Measurements from ENCODE around the gene SIRPG. TPM values are rescaled to one million over a fixed set of nuclear protein-coding genes. Genes with fewer than 3 reads are reported as not detected.

Gene SIRPG
- total and polyA plus RNA-seq, 2 of the 8 experiments (the other 6 are each of a cell fraction or from before 2014, with no cell fraction given), result 0.08 TPM; not detected in 1

DNA sequence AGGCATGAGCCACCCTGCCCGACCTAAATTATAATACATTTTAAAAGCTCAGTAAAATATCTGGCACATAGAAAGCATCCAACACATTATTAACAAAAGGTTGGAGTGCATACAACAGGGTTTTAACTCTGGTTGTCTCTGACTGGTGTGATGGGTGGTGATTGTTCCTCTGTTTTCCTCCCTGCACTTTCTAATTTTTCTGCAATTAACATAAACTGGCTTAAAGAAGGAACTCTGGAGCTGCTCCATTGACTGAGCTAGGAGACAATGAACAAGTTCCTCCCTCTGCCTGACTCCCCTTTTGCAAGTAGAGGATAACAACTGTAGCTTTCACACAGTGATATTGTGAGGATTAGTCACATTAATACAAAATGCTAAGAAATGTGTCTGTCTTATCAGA, 48.5 kb upstream of the SIRPG start:
- no peak overlapping the region for H3K9ac ChIP-seq (replicated peaks in 1 of 4; ENCODE audit: extremely low read depth in 1 of 4, low read depth in 3 of 4, low read length in 3 of 4)
- peak overlapping the region; percentile 18; the same call in 1 of the 2 replicates for H2BK15ac ChIP-seq (ENCODE audit: low read length)
- TF ChIP-seq POLR2AphosphoS5 (IDR thresholded peaks at IDR 0.05; ENCODE audit: low read depth, low read length), result no peak
- no peak for TF ChIP-seq RXRA (IDR thresholded peaks at IDR 0.05; ENCODE audit: insufficient read depth, low read depth, low read length)
- TF ChIP-seq POLR2A (IDR thresholded peaks at IDR 0.05; ENCODE audit: control extremely low read depth in 1 of 2, low read depth in 2 of 2, low read length in 2 of 2), result no peak
- TF ChIP-seq HDAC2 (IDR thresholded peaks at IDR 0.05; ENCODE audit: borderline replicate concordance in 1 of 2, low read depth in 2 of 2, low read length in 2 of 2), result no peak
- no peak for TF ChIP-seq TAF1 (IDR thresholded peaks at IDR 0.05; ENCODE audit: low read depth, low read length)
- TF ChIP-seq, protein P1, sequence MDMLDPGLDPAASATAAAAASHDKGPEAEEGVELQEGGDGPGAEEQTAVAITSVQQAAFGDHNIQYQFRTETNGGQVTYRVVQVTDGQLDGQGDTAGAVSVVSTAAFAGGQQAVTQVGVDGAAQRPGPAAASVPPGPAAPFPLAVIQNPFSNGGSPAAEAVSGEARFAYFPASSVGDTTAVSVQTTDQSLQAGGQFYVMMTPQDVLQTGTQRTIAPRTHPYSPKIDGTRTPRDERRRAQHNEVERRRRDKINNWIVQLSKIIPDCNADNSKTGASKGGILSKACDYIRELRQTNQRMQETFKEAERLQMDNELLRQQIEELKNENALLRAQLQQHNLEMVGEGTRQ (IDR thresholded peaks at IDR 0.05; ENCODE audit: low read length), result no peak
- TF ChIP-seq GABPA (IDR thresholded peaks at IDR 0.05; ENCODE audit: borderline replicate concordance, insufficient read depth, low read length), result no peak
- TF ChIP-seq ZNF274 (IDR thresholded peaks at IDR 0.05; ENCODE audit: borderline replicate concordance, extremely low read depth, low read length), result no peak
- no peak for TF ChIP-seq TAF7 (optimal IDR thresholded peaks at IDR 0.05; ENCODE audit: borderline replicate concordance, low read depth, low read length)
- ChIA-PET CTCF (ENCODE audit: partially characterized antibody) (interaction anchor here (1.2 to 1.7 kb wide), 2 partner anchors 12 to 202 kb away, joined by 3 to 5 read pairs; no protein-coding TSS in a partner anchor), POLR2A (ENCODE audit: partially characterized antibody) (no interaction called here)
- H4K5ac ChIP-seq (ENCODE audit: insufficient read length, low read depth, low read length), result no peak overlapping the region
- H4K8ac ChIP-seq (ENCODE audit: extremely low read depth, insufficient read depth, low read length), result no peak overlapping the region
- FAIRE-seq, result no peak
- H3K14ac ChIP-seq (ENCODE audit: insufficient read length), result no peak overlapping the region
- H3K23ac ChIP-seq (ENCODE audit: insufficient read length), result no peak overlapping the region
- 0 out of 7 replicates have a peak, but pooled peaks cover 0 to 4% (median 0%) of the 10 kb centered on the region in 4 experiments for H3K4me1 ChIP-seq (replicated peaks in 1 of 4; ENCODE audit: control insufficient read depth in 3 of 4, insufficient read depth in 4 of 4, low read length in 3 of 4)
- no peak overlapping the region for H2AK5ac ChIP-seq (ENCODE audit: low read depth, low read length)
- no peaks in the 10 kb centered on the region for H3K9me3 ChIP-seq (ENCODE audit: insufficient read depth in 2 of 2, low read depth in 1 of 2, low read length in 1 of 2)
- no peaks in the 10 kb centered on the region for H3K36me3 ChIP-seq (ENCODE audit: control insufficient read depth in 2 of 4, insufficient read depth in 4 of 4, low read length in 3 of 4)
- H2BK5ac ChIP-seq (ENCODE audit: low read depth, low read length), result no peak overlapping the region
- H4K91ac ChIP-seq (replicated peaks; ENCODE audit: insufficient read length, low read length), result no peak overlapping the region
- H3K56ac ChIP-seq (replicated peaks; ENCODE audit: insufficient read length, low read depth, low read length), result no peak overlapping the region
- H2AFZ ChIP-seq (ENCODE audit: low read length), result no peak overlapping the region
- no peaks in the 10 kb centered on the region for H3K79me1 ChIP-seq (ENCODE audit: low read depth, low read length)
- H3K23me2 ChIP-seq (ENCODE audit: low read depth, low read length), result no peaks in the 10 kb centered on the region
- H2BK20ac ChIP-seq (ENCODE audit: low read length), result no peak overlapping the region
- H3K18ac ChIP-seq (ENCODE audit: extremely low read depth, low read length), result no peak overlapping the region
- H4K20me1 ChIP-seq (replicated peaks in 1 of 2; ENCODE audit: control insufficient read depth in 1 of 2, insufficient read depth in 2 of 2, low read length in 2 of 2), result no peaks in the 10 kb centered on the region
- H2BK120ac ChIP-seq (replicated peaks; ENCODE audit: low read depth, low read length), result no peak overlapping the region
- H3K79me2 ChIP-seq (ENCODE audit: control insufficient read depth in 1 of 2, insufficient read depth in 2 of 2, low read length in 2 of 2), result no peaks in the 10 kb centered on the region
- no peak for DNase-seq (ENCODE audit: low read depth in 1 of 2, low spot score in 2 of 2)
- H3K4ac ChIP-seq (replicated peaks; ENCODE audit: insufficient read length, low read depth, low read length), result no peak overlapping the region
- 58% methylated on average over 1 of the region's 1 CpG; no CpG with 5 or more reads in 1 of the 2 experiments for WGBS, 2 experiments (ENCODE audit: extremely low coverage in 1 of 2, insufficient coverage in 1 of 2, insufficient read length in 1 of 2, insufficient replicate concordance in 2 of 2, low coverage in 1 of 2, low lambda C conversion rate in 2 of 2, missing lambda C conversion rate in 1 of 2)
- no peak overlapping the region for H3K4me3 ChIP-seq (ENCODE audit: extremely low read depth in 1 of 4, insufficient read depth in 2 of 4, low read depth in 3 of 4, low read length in 4 of 4)
- no peak overlapping the region for H2BK12ac ChIP-seq (ENCODE audit: low read depth, low read length)
- no peak overlapping the region for H3K4me2 ChIP-seq (ENCODE audit: insufficient read depth in 1 of 2, low read depth in 2 of 2, low read length in 2 of 2)
- peaks cover 0 to 3% (median 0%) of the 10 kb centered on the region in 4 experiments; a peak in 2 of 7 replicates for H3K27me3 ChIP-seq (replicated peaks in 1 of 4; ENCODE audit: control insufficient read depth in 3 of 4, extremely low read depth in 1 of 4, insufficient read depth in 3 of 4, low read length in 3 of 4)
- H3K27ac ChIP-seq (ENCODE audit: low read depth, low read length), result no peak overlapping the region
